Inflammatory macrophage treated with lipopolysaccharide for 1 hour (primary cell): ENCODE data around the gene ENTPD6.

Experiments used
- DNase-seq, 2 donors: peaks; one replicate each; pipeline ENCODE4 v3.0.0-alpha.2; 2020 to 2022

ENTPD6 gene

GRCh38 chr20:25244976-25245375 lies 49.5 kb downstream of the ENTPD6 start:
- DNase-seq, result no peak

DNA sequence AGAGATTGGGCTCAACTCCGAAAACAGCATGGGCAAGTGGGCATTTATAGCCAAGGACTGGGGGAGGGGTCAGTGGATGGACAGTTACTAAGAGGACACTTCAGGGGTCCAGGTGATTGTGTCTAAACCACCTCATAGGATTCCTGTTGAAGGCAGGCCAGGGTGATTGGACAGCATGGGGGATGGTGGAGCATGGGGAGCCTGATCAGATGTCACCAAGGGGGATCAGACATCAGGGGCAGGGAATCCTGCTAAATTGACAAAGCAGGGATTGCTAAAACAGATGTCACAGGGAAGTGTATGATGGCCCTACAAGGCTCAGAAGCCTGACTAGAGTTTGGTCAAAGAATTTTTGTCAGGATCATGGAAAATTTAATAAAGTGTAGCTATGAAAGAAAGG lies 49.9 kb downstream of the ENTPD6 start:
- no peak for DNase-seq

DNA sequence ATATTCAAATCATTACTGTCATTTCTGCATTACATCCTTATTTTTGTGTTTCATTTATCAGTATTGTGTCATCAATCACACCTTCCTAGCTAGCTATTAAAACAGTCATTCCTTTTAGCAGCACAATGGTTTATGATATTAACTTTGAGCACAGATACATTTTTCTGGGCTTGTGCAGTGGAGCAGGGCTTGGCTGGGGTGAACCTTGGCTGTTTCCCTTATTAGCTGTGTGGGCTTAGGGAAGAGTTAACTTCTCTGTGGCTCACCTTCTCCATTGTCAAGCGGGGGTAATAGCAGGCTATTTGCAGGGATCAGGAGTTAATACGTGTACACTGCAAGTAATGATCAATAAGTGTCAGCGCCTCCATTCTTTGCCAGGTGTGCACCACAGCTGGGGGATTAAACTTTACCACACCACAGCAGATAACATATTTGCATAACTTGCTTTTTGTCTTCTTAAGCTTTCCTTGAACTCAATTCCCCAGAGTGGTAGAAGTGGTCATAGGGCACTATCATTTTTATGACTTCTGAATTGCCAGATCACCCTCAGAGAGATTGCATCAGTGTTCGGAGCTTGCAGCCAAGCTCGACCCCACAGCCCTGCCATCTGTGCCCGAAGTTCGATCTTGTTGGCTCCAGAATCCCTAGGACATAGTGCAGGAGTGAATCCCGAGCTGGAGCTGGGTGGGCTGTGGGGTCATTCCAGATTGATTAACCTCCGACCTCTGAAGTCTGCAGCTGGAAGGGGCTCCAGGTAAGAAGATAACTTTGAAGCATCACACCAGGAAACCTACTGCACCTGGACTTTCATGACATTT lies 50.9 kb downstream of the ENTPD6 start:
- DNase-seq, result no peak

DNA sequence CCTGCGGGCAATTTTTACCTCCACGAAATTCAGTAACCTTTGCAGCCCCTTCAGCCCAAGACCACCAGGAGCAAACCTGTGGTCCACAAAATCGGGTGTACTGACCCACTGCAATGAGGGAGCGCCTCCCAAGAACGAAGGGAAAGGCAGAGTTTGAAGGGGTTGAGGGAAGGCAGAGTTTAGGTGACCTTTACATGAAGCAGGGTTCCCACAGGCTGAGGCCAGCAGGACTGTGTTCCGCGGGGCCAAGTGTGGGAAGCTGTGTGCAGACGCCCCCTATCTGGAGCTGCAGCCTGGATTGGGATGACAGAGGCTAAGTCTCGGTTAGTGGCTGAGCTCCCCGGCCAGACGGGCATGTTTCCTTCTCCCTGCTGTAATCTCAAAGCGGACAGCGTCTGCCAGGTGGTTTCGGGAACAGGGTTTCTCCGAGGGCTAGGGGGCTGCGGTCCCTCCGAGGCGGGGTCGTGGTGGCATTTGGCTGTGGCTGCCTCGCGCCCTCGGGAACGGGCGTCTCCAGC lies 51.5 kb downstream of the ENTPD6 start:
- DNase-seq, result peak; percentile 19 to 29

- no peak for DNase-seq
These were observed 52.0 kb downstream of the ENTPD6 start for GRCh38 chr20:25247518-25247955.

DNA sequence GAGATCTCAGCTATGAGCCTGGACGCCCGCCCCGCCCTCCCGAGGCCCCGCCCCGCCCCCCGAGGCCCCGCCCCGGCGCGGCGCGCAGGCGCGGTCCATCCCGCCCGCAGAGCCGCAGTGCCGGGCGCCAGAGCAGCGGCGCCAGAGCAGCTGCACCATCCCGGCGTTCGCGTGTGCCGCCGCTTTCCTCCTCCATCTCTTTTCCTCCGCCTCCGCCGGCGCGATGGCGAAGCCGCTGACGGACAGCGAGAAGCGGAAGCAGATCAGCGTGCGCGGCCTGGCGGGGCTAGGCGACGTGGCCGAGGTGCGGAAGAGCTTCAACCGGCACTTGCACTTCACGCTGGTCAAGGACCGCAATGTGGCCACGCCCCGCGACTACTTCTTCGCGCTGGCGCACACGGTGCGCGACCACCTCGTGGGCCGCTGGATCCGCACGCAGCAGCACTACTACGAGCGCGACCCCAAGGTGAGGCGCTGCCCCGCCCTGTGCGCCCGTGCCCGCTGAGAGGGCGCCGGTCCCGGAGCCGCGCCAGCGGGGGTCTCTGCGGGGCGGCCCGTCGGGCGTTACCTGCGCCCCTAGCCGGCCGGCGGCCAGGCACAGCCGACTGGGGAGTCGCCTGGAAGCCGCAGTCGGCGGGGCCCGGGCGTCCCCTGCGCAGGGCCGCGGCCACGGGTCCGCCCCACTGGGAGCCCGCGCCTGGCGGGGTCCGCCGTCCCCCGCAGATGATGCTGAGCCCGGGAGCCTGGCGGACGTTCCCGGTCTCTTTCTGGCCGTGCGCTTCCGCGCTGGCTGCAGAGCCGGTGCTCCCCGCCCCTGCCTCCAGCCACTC lies 52.7 kb downstream of the ENTPD6 start, which contains the start of gene PYGB:
Gene PYGB, plus strand, starts transcription at position 130 of the 830 bp plus-strand sequence. Its CDS starts 94 bp downstream, at position 224.
- peak; percentile 76 to 84 for DNase-seq

- no peak for DNase-seq
These were observed 53.3 kb downstream of the ENTPD6 start for GRCh38 chr20:25248786-25249172.

DNA sequence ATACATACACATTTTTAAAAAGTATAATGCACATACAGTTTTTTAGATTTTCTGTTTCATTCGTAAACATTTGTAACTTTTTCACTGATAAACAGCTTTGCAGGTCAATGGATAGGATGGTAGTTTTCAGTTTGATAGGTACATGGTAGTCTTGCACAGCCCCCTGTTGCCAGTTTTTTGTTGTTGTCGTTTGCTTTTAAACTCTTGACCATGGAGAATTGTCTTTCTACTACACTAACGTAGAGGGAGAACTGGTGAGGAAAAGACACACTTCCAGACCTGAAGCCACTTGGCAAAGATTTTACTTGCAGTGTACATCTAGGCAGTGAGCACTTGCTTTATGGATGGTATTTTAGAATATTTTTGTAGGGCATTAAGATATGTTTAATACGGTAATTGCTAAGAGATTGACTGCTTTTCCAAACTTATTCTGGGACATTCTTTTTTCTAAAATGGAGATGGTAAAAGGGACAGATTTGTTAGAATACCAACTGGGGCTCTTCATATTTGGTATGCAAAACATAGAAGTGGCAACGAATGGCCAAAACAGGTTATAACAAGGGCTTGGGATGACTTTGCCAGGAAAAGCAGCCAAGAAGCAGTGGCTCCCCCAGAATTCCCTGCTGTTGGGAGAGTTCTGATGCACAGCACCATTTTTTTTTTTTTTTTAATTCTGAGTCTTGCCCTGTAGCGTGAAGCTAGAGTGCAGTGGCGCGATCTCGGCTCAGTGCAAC lies 53.9 kb downstream of the ENTPD6 start:
- no peak for DNase-seq

DNA sequence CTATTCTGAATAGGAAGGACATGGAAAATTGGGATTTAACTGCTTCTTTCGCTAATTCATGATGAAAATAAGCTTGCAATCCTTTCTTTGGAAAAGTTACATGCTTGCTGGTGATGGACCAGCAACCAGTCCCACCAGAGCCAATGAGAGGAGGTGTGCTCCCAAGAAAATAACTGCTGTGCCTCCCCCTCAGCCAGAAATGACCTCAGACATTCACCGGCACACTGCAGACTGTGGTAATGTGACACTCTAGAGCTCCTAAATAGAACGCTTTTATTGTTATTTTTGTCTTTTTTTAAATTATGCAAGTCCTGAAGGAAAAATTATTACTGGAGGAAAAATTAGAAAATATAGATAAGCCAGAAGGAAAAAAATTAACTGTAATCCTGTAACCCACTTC lies 55.0 kb downstream of the ENTPD6 start:
- DNase-seq, result no peak

DNA sequence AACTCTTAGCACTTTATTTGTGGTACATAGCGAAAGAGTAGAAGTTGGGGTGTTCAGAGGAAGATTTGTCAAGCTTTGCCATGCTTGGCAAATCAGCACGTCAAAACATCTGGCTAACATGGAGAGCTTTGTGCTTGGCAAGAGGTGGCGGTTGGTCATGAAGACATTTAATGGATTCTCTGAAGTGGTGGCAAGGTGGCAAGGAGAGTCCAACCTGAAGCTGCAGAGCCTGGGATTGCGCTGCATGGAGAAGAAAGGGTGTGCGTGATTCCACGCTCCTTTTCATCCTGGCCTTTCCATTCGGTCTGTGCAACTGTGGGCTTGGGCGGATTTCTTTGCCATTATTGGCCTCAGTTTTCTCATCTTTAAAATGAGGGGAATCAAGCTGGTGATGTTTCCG lies 55.5 kb downstream of the ENTPD6 start:
- DNase-seq, result no peak

GRCh38 chr20:25251558-25251957 lies 56.0 kb downstream of the ENTPD6 start:
- DNase-seq, result no peak

DNA sequence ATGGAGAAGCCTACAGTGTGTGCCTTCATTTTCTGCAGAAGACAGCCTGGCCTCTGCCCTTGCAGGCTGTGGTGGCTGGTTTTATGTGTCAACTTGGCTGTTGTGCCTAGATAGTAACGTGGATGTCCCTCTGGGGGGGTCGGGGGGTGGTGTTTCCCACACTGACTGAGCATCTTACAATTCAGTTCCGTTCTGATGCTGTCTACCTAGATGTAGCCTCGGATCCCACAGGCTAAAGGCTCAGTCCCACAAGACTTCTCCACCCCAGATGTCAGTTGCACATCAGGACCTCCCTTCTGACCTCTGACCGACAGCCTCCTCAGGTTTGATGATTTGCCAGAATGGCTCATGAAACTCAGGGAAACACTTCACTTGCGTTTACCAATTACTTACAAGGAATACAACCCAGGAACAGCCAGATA lies 56.7 kb downstream of the ENTPD6 start:
- no peak for DNase-seq

GRCh38 chr20:25252686-25253421 lies 57.3 kb downstream of the ENTPD6 start:
- no peak for DNase-seq

GRCh38 chr20:25253606-25254275 lies 58.2 kb downstream of the ENTPD6 start:
- DNase-seq, result peak; percentile 63 to 81

DNA sequence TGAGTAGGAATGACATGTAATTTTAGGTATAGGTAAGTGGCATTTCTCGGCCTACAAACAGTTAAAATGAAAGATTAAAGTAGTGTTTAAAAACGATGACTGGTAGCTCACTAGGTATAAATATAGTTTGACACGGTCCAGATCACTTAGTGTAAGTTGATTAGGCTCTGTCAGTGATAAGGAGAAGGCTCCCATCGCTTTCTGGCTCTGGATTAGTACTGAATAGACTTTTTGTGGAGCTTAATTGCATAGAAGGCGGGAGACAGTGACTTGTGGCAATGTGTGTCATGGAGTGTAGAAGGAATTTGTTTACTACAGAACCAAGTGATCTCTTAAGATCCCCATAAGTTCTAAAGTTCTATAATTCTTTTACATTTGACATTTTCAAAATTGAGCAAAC lies 59.1 kb downstream of the ENTPD6 start:
- no peak for DNase-seq

DNA sequence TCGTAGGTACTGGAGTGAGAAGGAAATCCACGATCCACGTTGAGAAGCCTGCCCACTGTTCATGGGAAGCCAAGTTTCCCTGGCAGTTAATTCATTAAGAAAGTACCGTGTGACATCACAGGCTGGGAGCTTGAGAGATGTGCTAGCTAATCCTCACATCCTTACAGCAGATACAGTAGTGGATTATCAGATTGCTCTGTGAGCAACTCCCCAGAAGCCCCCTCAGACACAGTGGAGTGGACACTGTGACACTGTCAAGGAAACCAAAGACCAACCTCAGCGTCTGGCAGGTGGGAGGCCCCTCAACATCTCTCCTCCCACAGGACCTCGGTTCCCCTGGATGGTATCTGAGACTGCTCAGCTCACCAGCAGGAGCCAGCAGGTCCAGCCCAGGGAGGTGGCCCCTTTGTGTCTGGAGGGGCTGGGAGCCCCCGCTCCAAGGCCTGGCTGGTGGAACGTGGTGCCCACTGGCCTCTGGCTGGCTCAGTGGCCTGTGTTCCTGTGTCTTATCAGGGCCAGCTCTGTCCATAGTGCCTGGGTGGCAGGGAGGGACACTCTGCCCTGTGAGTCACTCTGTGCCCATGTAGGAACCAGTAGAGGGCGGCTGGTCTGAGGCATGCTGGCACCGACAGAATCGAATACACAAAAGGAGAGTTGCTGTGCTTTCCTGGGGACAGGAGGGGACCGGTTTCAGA lies 59.6 kb downstream of the ENTPD6 start:
- peak; percentile 20 to 30 for DNase-seq

DNA sequence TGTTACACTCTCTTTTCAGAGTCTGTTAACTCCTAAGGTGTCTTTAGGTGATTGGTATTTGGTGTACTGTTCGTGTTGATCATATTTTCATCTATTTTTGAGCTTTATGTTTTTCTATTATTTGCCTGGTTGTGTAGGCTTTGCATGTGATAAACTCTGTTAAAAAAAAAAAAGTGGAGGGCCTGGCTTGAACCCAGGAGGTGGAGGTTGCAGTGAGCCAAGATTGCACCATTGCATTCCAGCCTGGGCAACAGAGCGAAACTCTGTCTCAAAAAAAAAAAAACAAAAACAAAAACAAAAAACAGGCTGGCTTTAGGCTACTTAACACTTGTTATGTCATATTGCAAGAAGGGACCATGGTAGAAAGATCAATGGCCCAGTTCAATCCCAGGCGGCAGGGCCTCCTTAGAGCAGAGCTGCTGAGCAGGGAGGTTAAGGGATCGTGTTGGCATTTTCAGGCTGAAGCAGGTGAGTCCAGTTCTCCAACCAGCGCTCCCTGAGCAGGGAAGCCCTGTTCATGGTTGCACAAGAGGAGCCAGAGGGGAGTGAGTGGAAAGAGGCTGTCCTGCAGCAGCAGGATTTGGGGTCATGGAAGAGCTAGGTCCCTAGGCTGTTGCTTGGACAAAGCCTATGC lies 60.8 kb downstream of the ENTPD6 start:
- DNase-seq, result no peak

DNA sequence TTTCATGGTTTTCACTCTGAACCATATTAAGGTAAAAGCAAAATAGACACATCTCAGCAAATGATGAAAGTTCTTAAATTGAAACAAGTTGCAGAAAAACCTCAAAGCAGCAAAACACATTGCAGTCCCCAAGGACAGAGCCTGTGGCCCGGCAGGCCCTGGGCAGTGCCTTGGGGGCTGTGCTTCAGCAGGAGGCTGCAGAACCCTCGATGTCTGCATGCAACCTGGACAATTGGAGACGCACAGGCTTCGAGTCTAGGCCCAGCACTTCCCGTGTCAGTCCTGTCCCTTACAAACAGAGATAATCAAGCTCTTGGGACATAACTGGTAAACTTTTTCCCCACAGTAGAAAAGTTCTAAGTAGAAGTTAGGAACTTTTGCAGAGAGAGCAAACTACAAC lies 61.6 kb downstream of the ENTPD6 start:
- DNase-seq, result no peak

DNA sequence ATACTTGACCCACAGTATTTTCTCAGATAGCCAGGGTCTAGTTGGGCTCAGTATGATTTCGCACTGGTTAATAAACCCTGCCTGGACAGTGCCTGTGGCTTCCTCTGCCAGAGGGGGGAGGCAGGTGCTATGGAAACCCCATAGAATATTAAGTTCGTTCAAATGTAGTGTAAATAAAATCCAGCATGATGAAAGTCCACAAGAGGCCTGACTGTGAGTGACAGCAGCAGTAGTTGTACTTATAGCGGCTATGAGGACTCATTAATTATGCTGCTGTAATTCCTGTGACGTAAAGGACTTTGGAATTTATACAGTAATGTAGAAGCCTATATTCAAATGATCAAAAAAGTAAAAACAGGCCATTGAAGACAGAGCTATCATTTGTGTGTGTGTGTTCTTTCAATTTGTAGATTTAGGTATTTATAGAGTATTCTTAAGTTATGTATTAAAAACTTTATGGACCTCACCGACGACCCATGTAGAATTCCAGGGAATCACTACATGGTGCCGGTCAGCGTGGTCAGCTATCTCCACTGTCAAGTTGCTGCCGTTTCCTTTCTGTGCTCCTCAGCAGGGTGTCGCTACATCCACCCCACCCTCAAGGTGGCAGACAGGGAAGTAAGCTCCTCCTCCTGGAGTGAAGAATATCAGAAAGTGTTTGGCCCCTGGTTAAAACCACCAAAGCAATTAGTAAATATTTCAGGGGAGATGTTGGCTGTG lies 62.4 kb downstream of the ENTPD6 start:
- DNase-seq, result no peak

DNA sequence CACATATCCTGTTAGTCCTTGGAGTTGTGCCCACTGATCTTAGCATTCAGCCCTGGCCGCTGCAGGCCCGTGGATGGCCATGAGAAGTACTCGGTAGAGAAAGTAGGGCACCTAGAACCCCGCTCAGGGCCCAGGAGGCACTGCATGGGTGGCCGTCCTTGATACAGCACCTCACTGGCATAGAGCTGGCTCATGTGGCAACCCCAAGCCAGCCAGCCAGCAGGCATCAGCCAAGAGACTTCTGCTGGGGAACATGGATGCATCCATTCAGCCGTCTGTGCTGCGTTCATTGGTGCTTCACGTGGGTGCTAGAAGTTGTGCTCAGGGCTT lies 62.9 kb downstream of the ENTPD6 start:
- DNase-seq, result no peak
